SK-N-SH (cell line): ENCODE data around the gene TACR2. TPM values are rescaled to one million over a fixed set of nuclear protein-coding genes. Genes with fewer than 3 reads are reported as not detected.

Experiments used
- CTCF ChIA-PET: fragments of 300-600, 350-600 bp; formaldehyde crosslinking; extraction: SDS; loops from one replicate; lab custom pipeline; 2021; lab: Yijun Ruan, JAX
- POLR2A ChIA-PET: fragments of 350-600 bp; sonication (Branson Sonifier 250); formaldehyde crosslinking; extraction: SDS; loops from one replicate; lab custom pipeline; 2020; ENCODE audit warnings: antibody characterized with exemption, inconsistent platforms; lab: Yijun Ruan, JAX
- DNase-seq: peaks from one replicate; pipeline ENCODE4 v3.0.0; 2012
- H2AFZ ChIP-seq: fragments of 200-600 bp; sonication (generic); 2 replicates; pipeline ENCODE4 v1.8.1; 2016; ENCODE audit warnings: antibody characterized with exemption, mild to moderate bottlenecking, low read depth
- H3F3A ChIP-seq: fragments of 200-600 bp; sonication (generic); replicated peaks from 2 replicates; pipeline ENCODE3; 2016; ENCODE audit warnings: antibody characterized with exemption, mild to moderate bottlenecking; ENCODE audit not compliant: insufficient read depth
- H3K27ac ChIP-seq, 2 experiments: fragments of 200-500 bp in 1 of 2; fragments of 200-600 bp in 1 of 2; sonication (Bioruptor generic) in 1 of 2; sonication (generic), shearing (Covaris generic) in 1 of 2; 2 replicates each; pipeline versions ENCODE4 v1.5.1 to v1.6.1; 2014 to 2016; ENCODE audit warnings: low read depth in 2 of 2, inconsistent platforms in 1 of 2, low read length in 1 of 2, mild to moderate bottlenecking in 1 of 2, mixed read lengths in 1 of 2
- H3K27me3 ChIP-seq: fragments of 200-600 bp; sonication (generic), shearing (Covaris generic); 2 replicates; pipeline ENCODE4 v1.6.1; 2016; ENCODE audit warnings: mixed run types; ENCODE audit not compliant: insufficient read depth
- H3K36me3 ChIP-seq, 2 experiments: fragments of 200-500 bp in 1 of 2; fragments of 200-600 bp in 1 of 2; sonication (Bioruptor generic) in 1 of 2; sonication (generic) in 1 of 2; replicated peaks in 1 of 2; 2 replicates each; pipeline versions ENCODE3 to v1.5.1; 2014 to 2016; ENCODE audit warnings: low read length in 1 of 2, mild to moderate bottlenecking in 1 of 2; ENCODE audit not compliant: insufficient read depth in 2 of 2, control insufficient read depth in 1 of 2
- H3K4me1 ChIP-seq, 2 experiments: fragments of 200-500 bp in 1 of 2; fragments of 200-600 bp in 1 of 2; sonication (Bioruptor generic) in 1 of 2; sonication (generic), shearing (Covaris generic) in 1 of 2; 2 replicates each; pipeline versions ENCODE4 v1.5.1 to v1.6.1; 2014 to 2016; ENCODE audit warnings: low read depth in 1 of 2, low read length in 1 of 2, mixed run types in 1 of 2; ENCODE audit not compliant: insufficient read depth in 2 of 2, control insufficient read depth in 1 of 2
- H3K4me2 ChIP-seq: fragments of 200-600 bp; sonication (generic), shearing (Covaris generic); 2 replicates; pipeline ENCODE4 v1.6.1; 2017; ENCODE audit warnings: mixed run types
- H3K4me3 ChIP-seq, 2 experiments: fragments of 200-500 bp in 1 of 2; fragments of 200-600 bp in 1 of 2; sonication (Bioruptor generic) in 1 of 2; sonication (generic), shearing (Covaris generic) in 1 of 2; 2 replicates each; pipeline versions ENCODE4 v1.5.1 to v1.8.1; 2014 to 2016; ENCODE audit warnings: low read depth in 2 of 2, inconsistent platforms in 1 of 2, low read length in 1 of 2, mild to moderate bottlenecking in 1 of 2, mixed read lengths in 1 of 2, moderate library complexity in 1 of 2
- H3K79me2 ChIP-seq: fragments of 200-600 bp; sonication (generic); 2 replicates; pipeline ENCODE4 v1.8.1; 2017; ENCODE audit warnings: mild to moderate bottlenecking; ENCODE audit not compliant: insufficient read depth
- H3K9ac ChIP-seq: fragments of 200-600 bp; sonication (generic); 2 replicates; pipeline ENCODE4 v1.6.1; 2017; ENCODE audit warnings: mixed run types
- H3K9me2 ChIP-seq: fragments of 200-600 bp; sonication (generic); 2 replicates; pipeline ENCODE4 v1.6.1; 2017; ENCODE audit warnings: mixed run types
- H3K9me3 ChIP-seq: fragments of 200-600 bp; sonication (generic); 2 replicates; pipeline ENCODE4 v1.6.1; 2017; ENCODE audit warnings: mixed run types, mild to moderate bottlenecking, moderate library complexity
- H4K20me1 ChIP-seq: fragments of 200-600 bp; sonication (generic); 2 replicates; pipeline ENCODE4 v1.6.1; 2017; ENCODE audit warnings: mild to moderate bottlenecking, mixed run types; ENCODE audit not compliant: insufficient read depth
- ELF1 ChIP-seq: IDR thresholded peaks from 2 replicates; pipeline ENCODE4 v1.4.0; 2012
- EP300 ChIP-seq, 2 experiments: IDR thresholded peaks; 2 replicates each; pipeline versions ENCODE4 v1.4.0 to v1.6.1; 2012; ENCODE audit warnings: borderline replicate concordance in 1 of 2, low read depth in 1 of 2, low read length in 1 of 2
- FOSL2 ChIP-seq: IDR thresholded peaks from 2 replicates; pipeline ENCODE4 v1.4.0; 2012; ENCODE audit warnings: low read depth, mild to moderate bottlenecking, moderate library complexity, borderline replicate concordance
- FOXM1 ChIP-seq: IDR thresholded peaks from 2 replicates; pipeline ENCODE4 v1.4.0; 2012; ENCODE audit warnings: low read depth, mild to moderate bottlenecking
- GABPA ChIP-seq: IDR thresholded peaks from 2 replicates; pipeline ENCODE4 v1.4.0; 2012; ENCODE audit warnings: low read depth, mild to moderate bottlenecking
- IRF3 ChIP-seq: fragments of 150-350 bp; IDR thresholded peaks from 2 replicates; pipeline ENCODE4 v1.6.1; 2016; ENCODE audit warnings: mild to moderate bottlenecking, low read depth, low read length
- JUND ChIP-seq: IDR thresholded peaks from 2 replicates; pipeline ENCODE4 v1.4.0; 2012
- MAX ChIP-seq: IDR thresholded peaks from 2 replicates; pipeline ENCODE4 v1.4.0; 2012; ENCODE audit warnings: low read depth
- MEF2A ChIP-seq: IDR thresholded peaks from 2 replicates; pipeline ENCODE4 v1.4.0; 2012; ENCODE audit warnings: low read depth, borderline replicate concordance
- MXI1 ChIP-seq: IDR thresholded peaks from 2 replicates; pipeline ENCODE4 v1.6.1; 2012; ENCODE audit warnings: mild to moderate bottlenecking, low read depth, low read length, improper control_type of control experiment
- NFIC ChIP-seq: IDR thresholded peaks from 2 replicates; pipeline ENCODE4 v1.4.0; 2012; ENCODE audit warnings: borderline replicate concordance
- POLR2AphosphoS5 ChIP-seq: IDR thresholded peaks from 2 replicates; pipeline ENCODE4 v1.6.1; 2012; ENCODE audit warnings: low read depth, low read length
- RCOR1 ChIP-seq: fragments of 150-350 bp; IDR thresholded peaks from 2 replicates; pipeline ENCODE4 v1.6.1; 2017; ENCODE audit warnings: antibody characterized with exemption, low read length
- REST ChIP-seq: IDR thresholded peaks from 2 replicates; pipeline ENCODE4 v1.6.1; 2012; ENCODE audit warnings: mild to moderate bottlenecking, low read depth, low read length, moderate library complexity
- RXRA ChIP-seq: IDR thresholded peaks from 2 replicates; pipeline ENCODE4 v1.4.0; 2012; ENCODE audit warnings: low read depth, mild to moderate bottlenecking, borderline replicate concordance
- SIN3A ChIP-seq: IDR thresholded peaks from 2 replicates; pipeline ENCODE4 v1.6.1; 2012; ENCODE audit warnings: low read depth, mild to moderate bottlenecking, low read length, moderate library complexity, borderline replicate concordance
- TCF12 ChIP-seq: IDR thresholded peaks from 2 replicates; pipeline ENCODE4 v1.4.0; 2012
- TEAD4 ChIP-seq: IDR thresholded peaks from 2 replicates; pipeline ENCODE4 v1.4.0; 2012; ENCODE audit warnings: mild to moderate bottlenecking, borderline replicate concordance; ENCODE audit not compliant: insufficient read depth
- YY1 ChIP-seq: IDR thresholded peaks from 2 replicates; pipeline ENCODE4 v1.4.0; 2012; ENCODE audit warnings: low read depth, mild to moderate bottlenecking
- WGBS: methylation state at CpG from one replicate; pipeline ENCODE4 v1.1.6; 2017; ENCODE audit warnings: low lambda C conversion rate; 5-methylcytosine and 5-hydroxymethylcytosine counted together
- polyA plus RNA-seq, 3 experiments: library from polyadenylated mRNA; depleted of rRNA; stranded (reverse); fragments of >200 nt; gene quantifications; 2 replicates each; pipeline ENCODE4 v1.2.3, GENCODE V29; 2012
- TF ChIP-seq, protein P1 (sequence below): IDR thresholded peaks from 2 replicates; pipeline ENCODE4; 2012
- TF ChIP-seq, protein P2 (sequence below): IDR thresholded peaks from 2 replicates; pipeline ENCODE4 v1.4.0; 2012; ENCODE audit warnings: low read depth, borderline replicate concordance
- TF ChIP-seq, protein P3 (sequence below): fragments of 150-350 bp; IDR thresholded peaks from 2 replicates; pipeline ENCODE4 v1.6.1; 2017; ENCODE audit warnings: antibody characterized with exemption, low read length, low read depth, borderline replicate concordance
- TF ChIP-seq, protein P4 (sequence below): IDR thresholded peaks from 2 replicates; pipeline ENCODE4 v1.4.0; 2012; ENCODE audit warnings: low read depth, borderline replicate concordance

TACR2 gene
- polyA plus RNA-seq, 1 of the 3 experiments (the other 2 are of a cell fraction): 0.02 TPM

GRCh38 chr10:69360485-69361302 is 56.0 kb downstream of the TACR2 start:
- H3K9me3 ChIP-seq: no peaks in the 10 kb centered on the region
- H3F3A ChIP-seq: peaks cover 17% of the 10 kb centered on the region
- ChIA-PET CTCF (interaction anchor here (1.7 kb wide), 1 partner anchor 32 kb away, joined by 4 read pairs; no protein-coding TSS in a partner anchor), POLR2A (no interaction called here)
- DNase-seq: no peak
- H2AFZ ChIP-seq: no peak overlapping the region
- peaks cover 20 to 29% of the 10 kb centered on the region in 2 experiments for H3K4me1 ChIP-seq
- peaks cover 45% of the 10 kb centered on the region; the same call in 1 of the 2 replicates for H3K79me2 ChIP-seq
- H4K20me1 ChIP-seq: peaks cover 12% of the 10 kb centered on the region
- peak overlapping the region in 1 of 2 experiments; percentile 38; a peak in 1 of 4 replicates for H3K27ac ChIP-seq
- TF ChIP-seq MAX (peak; percentile 59; the same call in 1 of the 2 replicates), IRF3 (no peak), MEF2A (no peak), YY1 (no peak), POLR2AphosphoS5 (0 out of 2 replicates have a peak, but pooled peaks have one; percentile 19), RCOR1 (no peak), NFIC (peak; percentile 87), EP300 (IDR thresholded peaks at IDR 0.05; ENCODE audit: borderline replicate concordance in 1 of 2, low read depth in 1 of 2, low read length in 1 of 2) (peak in 1 of 2 experiments; percentile 72; a peak in 1 of 4 replicates), FOXM1 (no peak), SIN3A (no peak), RXRA (no peak), REST (peak; percentile 94), TEAD4 (no peak), MXI1 (no peak), GABPA (no peak), FOSL2 (peak; percentile 69), JUND (peak; percentile 53; the same call in 1 of the 2 replicates), ELF1 (no peak), TCF12 (peak; percentile 79)
- TF ChIP-seq, protein P1, sequence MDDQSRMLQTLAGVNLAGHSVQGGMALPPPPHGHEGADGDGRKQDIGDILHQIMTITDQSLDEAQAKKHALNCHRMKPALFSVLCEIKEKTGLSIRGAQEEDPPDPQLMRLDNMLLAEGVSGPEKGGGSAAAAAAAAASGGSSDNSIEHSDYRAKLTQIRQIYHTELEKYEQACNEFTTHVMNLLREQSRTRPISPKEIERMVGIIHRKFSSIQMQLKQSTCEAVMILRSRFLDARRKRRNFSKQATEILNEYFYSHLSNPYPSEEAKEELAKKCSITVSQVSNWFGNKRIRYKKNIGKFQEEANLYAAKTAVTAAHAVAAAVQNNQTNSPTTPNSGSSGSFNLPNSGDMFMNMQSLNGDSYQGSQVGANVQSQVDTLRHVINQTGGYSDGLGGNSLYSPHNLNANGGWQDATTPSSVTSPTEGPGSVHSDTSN: peak; percentile 59; the same call in 1 of the 2 replicates
- TF ChIP-seq, protein P2, sequence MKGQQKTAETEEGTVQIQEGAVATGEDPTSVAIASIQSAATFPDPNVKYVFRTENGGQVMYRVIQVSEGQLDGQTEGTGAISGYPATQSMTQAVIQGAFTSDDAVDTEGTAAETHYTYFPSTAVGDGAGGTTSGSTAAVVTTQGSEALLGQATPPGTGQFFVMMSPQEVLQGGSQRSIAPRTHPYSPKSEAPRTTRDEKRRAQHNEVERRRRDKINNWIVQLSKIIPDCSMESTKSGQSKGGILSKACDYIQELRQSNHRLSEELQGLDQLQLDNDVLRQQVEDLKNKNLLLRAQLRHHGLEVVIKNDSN: no peak
- TF ChIP-seq, protein P3, sequence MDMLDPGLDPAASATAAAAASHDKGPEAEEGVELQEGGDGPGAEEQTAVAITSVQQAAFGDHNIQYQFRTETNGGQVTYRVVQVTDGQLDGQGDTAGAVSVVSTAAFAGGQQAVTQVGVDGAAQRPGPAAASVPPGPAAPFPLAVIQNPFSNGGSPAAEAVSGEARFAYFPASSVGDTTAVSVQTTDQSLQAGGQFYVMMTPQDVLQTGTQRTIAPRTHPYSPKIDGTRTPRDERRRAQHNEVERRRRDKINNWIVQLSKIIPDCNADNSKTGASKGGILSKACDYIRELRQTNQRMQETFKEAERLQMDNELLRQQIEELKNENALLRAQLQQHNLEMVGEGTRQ: no peak
- TF ChIP-seq, protein P4, sequence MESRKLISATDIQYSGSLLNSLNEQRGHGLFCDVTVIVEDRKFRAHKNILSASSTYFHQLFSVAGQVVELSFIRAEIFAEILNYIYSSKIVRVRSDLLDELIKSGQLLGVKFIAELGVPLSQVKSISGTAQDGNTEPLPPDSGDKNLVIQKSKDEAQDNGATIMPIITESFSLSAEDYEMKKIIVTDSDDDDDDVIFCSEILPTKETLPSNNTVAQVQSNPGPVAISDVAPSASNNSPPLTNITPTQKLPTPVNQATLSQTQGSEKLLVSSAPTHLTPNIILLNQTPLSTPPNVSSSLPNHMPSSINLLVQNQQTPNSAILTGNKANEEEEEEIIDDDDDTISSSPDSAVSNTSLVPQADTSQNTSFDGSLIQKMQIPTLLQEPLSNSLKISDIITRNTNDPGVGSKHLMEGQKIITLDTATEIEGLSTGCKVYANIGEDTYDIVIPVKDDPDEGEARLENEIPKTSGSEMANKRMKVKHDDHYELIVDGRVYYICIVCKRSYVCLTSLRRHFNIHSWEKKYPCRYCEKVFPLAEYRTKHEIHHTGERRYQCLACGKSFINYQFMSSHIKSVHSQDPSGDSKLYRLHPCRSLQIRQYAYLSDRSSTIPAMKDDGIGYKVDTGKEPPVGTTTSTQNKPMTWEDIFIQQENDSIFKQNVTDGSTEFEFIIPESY: 0 out of 2 replicates have a peak, but pooled peaks have one; percentile 35
- WGBS: 25% methylated on average over 3 of the region's 8 CpGs
- H3K4me3 ChIP-seq: no peak overlapping the region
- H3K27me3 ChIP-seq: no peaks in the 10 kb centered on the region
- H3K9me2 ChIP-seq: no peaks in the 10 kb centered on the region
- H3K4me2 ChIP-seq: peak overlapping the region; percentile 55
- no peak overlapping the region for H3K9ac ChIP-seq
- H3K36me3 ChIP-seq: peaks cover 9 to 10% of the 10 kb centered on the region in 2 experiments
